Measurements from ENCODE around the gene PRKCD.

The PRKCD gene

DNA sequence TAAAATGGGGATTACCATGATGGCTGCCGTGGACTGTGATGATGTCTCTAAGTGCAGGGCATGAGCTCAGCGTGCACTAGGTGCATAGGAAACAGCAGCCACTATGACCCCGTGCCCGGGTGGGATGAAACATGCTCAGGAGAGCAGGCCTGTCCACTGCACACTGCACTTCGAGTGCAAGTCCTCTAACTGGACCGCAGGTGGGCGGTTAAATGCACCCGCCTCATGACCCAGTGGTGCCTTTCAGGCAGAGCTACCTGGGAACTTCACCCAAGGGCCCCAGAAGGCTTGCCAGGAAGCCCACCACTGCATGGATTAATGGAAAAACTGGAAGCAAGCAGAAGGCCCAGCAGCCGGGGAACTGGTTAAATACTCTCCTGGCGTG lies 34.0 kb downstream of the PRKCD start:
- Histone ChIP-seq H2BK5ac (ENCODE audit: low read length) (no peak overlapping the region), H3K4me1 (ENCODE audit: control insufficient read depth, low read depth, low read length) (peaks cover 4% of the 10 kb centered on the region), H3K4me3 (ENCODE audit: low read length) (no peak overlapping the region), H3K23ac (ENCODE audit: low read length) (no peak overlapping the region), H3K36me3 (ENCODE audit: control insufficient read depth, insufficient read depth, low read length) (peaks cover 1% of the 10 kb centered on the region), H3K56ac (ENCODE audit: low read length) (no peak overlapping the region), H2BK120ac (ENCODE audit: low read depth, low read length) (no peak overlapping the region), H2AK5ac (ENCODE audit: low read length) (no peak overlapping the region), H4K5ac (ENCODE audit: low read length) (no peak overlapping the region), H3K18ac (ENCODE audit: low read length) (no peak overlapping the region), H3K4me2 (ENCODE audit: low read length) (no peak overlapping the region), H2BK15ac (replicated peaks; ENCODE audit: low read depth) (no peak overlapping the region), H3K4ac (ENCODE audit: low read depth, low read length) (no peak overlapping the region), H3K27me3 (ENCODE audit: insufficient read depth, low read length, poor library complexity) (no peaks in the 10 kb centered on the region), H4K8ac (ENCODE audit: low read depth, low read length) (no peak overlapping the region), H3K27ac (ENCODE audit: low read depth, low read length) (no peak overlapping the region), H3K9ac (ENCODE audit: low read length) (no peak overlapping the region), H3K79me1 (ENCODE audit: low read length) (no peaks in the 10 kb centered on the region), H3K79me2 (ENCODE audit: control insufficient read depth, insufficient read depth, low read length) (no peaks in the 10 kb centered on the region)
- DNase-seq: no peak
- WGBS (ENCODE audit: extremely low coverage, insufficient coverage, low lambda C conversion rate): no CpG with 5 or more reads among the region's 10 CpGs

DNA sequence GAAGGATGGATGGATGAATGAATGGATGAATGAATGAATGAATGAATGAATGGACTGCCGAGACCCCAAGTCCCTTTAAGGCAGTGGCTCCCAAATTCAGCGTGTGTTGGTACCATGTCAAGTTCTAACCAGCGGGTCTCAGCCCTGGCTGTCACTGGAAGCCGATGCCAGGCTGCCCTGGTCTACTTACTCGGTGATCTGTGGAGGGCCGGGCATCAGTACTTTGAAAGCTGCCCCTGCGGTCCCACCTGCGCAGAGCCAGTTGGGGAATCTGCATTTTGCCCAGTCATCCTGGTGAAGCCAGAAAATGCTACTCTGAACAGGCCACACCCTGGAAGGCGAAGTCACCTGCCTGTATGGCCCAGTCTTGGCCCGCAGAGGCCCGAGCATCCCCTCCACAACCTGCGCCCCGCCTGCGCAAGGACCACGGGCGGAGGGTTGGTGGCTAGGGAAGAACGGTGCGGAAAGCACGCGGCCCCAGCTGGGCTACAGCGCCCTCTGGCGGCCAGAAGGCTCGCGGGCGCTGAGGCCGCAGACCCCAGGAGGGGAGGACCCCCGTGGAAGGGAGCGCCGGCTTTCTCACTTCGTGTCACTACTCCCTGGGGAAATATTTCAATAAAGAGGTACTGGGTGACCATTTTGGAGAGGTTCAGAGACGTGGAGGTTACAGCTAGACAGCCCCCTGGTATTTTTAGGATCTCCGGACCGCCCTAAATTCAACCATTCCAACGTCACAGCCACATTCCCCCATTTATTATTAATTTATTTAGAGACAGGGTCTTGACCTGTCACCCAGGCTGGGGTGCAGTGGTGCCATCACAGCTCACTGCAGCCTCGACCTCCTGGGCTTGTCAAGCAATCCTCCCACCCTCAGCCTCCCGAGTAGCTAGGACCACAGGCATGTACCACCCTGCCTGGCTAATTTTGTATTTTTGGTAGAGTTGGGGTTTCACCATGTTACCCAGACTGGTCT lies 34.9 kb downstream of the PRKCD start:
- Histone ChIP-seq H3K79me1 (ENCODE audit: low read length) (no peaks in the 10 kb centered on the region), H3K4me1 (ENCODE audit: control insufficient read depth, low read depth, low read length) (peaks cover 4% of the 10 kb centered on the region), H3K4me3 (ENCODE audit: low read length) (no peak overlapping the region), H3K79me2 (ENCODE audit: control insufficient read depth, insufficient read depth, low read length) (no peaks in the 10 kb centered on the region), H3K56ac (ENCODE audit: low read length) (peak overlapping the region; percentile 77), H2BK15ac (replicated peaks; ENCODE audit: low read depth) (no peak overlapping the region), H3K36me3 (ENCODE audit: control insufficient read depth, insufficient read depth, low read length) (no peaks in the 10 kb centered on the region), H3K4ac (ENCODE audit: low read depth, low read length) (no peak overlapping the region), H2BK5ac (ENCODE audit: low read length) (no peak overlapping the region), H2AK5ac (ENCODE audit: low read length) (no peak overlapping the region), H3K27me3 (ENCODE audit: insufficient read depth, low read length, poor library complexity) (no peaks in the 10 kb centered on the region), H3K23ac (ENCODE audit: low read length) (no peak overlapping the region), H4K5ac (ENCODE audit: low read length) (no peak overlapping the region), H3K9ac (ENCODE audit: low read length) (no peak overlapping the region), H4K8ac (ENCODE audit: low read depth, low read length) (no peak overlapping the region), H3K27ac (ENCODE audit: low read depth, low read length) (no peak overlapping the region), H2BK120ac (ENCODE audit: low read depth, low read length) (no peak overlapping the region), H3K4me2 (ENCODE audit: low read length) (no peak overlapping the region), H3K18ac (ENCODE audit: low read length) (no peak overlapping the region)
- no CpG with 5 or more reads among the region's 36 CpGs for WGBS (ENCODE audit: extremely low coverage, insufficient coverage, low lambda C conversion rate)
- DNase-seq: peak; percentile 79

DNA sequence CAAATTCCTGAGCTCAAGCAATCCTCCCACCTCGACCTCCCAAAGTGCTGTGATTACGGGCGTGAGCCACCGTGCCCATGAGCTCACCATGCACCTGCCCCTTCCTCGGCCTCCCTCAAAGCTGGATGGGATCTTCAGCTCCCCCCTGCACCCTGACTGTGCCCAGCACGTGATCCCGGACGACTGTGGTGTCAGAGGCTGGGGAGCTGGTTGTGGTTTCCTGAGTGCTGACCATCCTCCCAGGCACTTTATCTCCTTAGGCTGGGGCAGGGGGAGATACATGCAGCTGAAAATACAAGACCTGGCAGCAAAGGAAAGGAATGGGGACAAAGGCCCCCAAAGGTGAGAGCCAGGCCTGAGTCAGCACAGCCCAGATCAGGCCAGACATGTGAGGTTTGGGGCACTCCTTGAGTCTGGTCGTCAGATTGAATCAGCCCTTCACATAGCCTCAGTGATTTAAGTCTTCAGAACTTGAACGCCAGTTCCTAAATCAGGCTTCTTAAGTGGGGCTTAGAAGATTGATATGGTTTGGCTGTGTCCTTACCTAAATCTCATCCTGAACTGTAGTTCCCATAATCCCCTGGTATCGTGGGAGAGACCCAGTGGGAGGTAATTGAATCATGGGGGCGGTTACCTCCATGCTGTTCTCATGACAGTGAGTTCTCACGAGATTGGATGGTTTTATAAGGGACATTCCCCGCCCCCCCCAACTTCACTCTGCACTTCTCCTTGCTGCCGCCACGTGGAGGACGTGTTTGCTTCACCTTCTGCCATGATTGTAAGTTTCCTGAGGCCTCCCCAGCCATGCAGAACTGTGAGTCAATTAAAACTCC lies 35.8 kb downstream of the PRKCD start:
- Histone ChIP-seq H3K4me2 (ENCODE audit: low read length) (no peak overlapping the region), H3K79me2 (ENCODE audit: control insufficient read depth, insufficient read depth, low read length) (no peaks in the 10 kb centered on the region), H3K36me3 (ENCODE audit: control insufficient read depth, insufficient read depth, low read length) (no peaks in the 10 kb centered on the region), H2BK120ac (ENCODE audit: low read depth, low read length) (no peak overlapping the region), H3K79me1 (ENCODE audit: low read length) (no peaks in the 10 kb centered on the region), H3K27me3 (ENCODE audit: insufficient read depth, low read length, poor library complexity) (no peaks in the 10 kb centered on the region), H3K4me3 (ENCODE audit: low read length) (no peak overlapping the region), H2BK5ac (ENCODE audit: low read length) (peak overlapping the region; percentile 7), H3K18ac (ENCODE audit: low read length) (no peak overlapping the region), H2AK5ac (ENCODE audit: low read length) (peak overlapping the region; percentile 22), H3K9ac (ENCODE audit: low read length) (peak overlapping the region; percentile 64), H4K5ac (ENCODE audit: low read length) (no peak overlapping the region), H3K27ac (ENCODE audit: low read depth, low read length) (no peak overlapping the region), H3K4ac (ENCODE audit: low read depth, low read length) (no peak overlapping the region), H2BK15ac (replicated peaks; ENCODE audit: low read depth) (no peak overlapping the region), H3K23ac (ENCODE audit: low read length) (no peak overlapping the region), H3K56ac (ENCODE audit: low read length) (peak overlapping the region; percentile 77), H3K4me1 (ENCODE audit: control insufficient read depth, low read depth, low read length) (peaks cover 4% of the 10 kb centered on the region), H4K8ac (ENCODE audit: low read depth, low read length) (no peak overlapping the region)
- WGBS (ENCODE audit: extremely low coverage, insufficient coverage, low lambda C conversion rate): no CpG with 5 or more reads among the region's 17 CpGs
- peak; percentile 96 for DNase-seq

DNA sequence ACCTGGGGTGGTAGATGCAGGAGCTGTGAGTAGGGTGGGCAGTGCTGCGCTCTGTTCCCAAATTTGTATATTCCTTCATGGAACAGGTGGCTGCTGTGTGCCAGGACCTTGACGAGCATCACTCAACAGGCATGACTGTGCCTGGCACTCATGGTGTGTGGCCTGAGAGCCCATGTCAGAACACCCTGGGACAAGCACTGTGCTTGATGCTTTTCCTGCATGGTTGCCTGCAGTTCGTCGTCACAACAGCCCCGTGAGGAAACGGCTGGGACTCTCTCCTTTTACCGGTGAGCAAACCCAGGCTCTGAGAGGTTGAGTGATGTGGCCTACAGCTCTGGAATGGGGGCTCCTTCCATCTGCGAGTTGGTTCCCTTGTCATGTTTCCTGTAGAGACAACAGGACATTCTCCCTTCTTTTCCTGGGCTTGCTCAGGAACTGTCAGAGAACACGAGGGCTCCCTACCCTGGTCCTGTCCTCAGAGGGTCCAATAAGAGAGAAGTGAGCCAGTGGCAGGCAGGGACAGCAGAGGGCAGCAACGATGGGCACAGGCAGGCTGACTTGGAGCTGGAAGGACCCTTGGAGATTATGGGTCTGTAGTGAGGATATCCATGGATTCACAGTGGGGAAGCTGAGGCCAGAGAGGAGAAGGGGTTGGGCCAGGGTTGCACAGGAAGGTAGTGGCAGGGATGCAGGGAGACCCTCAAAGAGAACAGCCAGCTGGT lies 37.4 kb downstream of the PRKCD start:
- no CpG with 5 or more reads among the region's 10 CpGs for WGBS (ENCODE audit: extremely low coverage, insufficient coverage, low lambda C conversion rate)
- Histone ChIP-seq H3K9ac (ENCODE audit: low read length) (no peak overlapping the region), H3K27ac (ENCODE audit: low read depth, low read length) (no peak overlapping the region), H3K36me3 (ENCODE audit: control insufficient read depth, insufficient read depth, low read length) (no peaks in the 10 kb centered on the region), H4K5ac (ENCODE audit: low read length) (no peak overlapping the region), H2AK5ac (ENCODE audit: low read length) (no peak overlapping the region), H2BK15ac (replicated peaks; ENCODE audit: low read depth) (no peak overlapping the region), H3K4me2 (ENCODE audit: low read length) (no peak overlapping the region), H3K4me1 (ENCODE audit: control insufficient read depth, low read depth, low read length) (peaks cover 4% of the 10 kb centered on the region), H3K23ac (ENCODE audit: low read length) (no peak overlapping the region), H3K4ac (ENCODE audit: low read depth, low read length) (no peak overlapping the region), H2BK5ac (ENCODE audit: low read length) (no peak overlapping the region), H3K27me3 (ENCODE audit: insufficient read depth, low read length, poor library complexity) (no peaks in the 10 kb centered on the region), H3K79me2 (ENCODE audit: control insufficient read depth, insufficient read depth, low read length) (no peaks in the 10 kb centered on the region), H4K8ac (ENCODE audit: low read depth, low read length) (no peak overlapping the region), H3K79me1 (ENCODE audit: low read length) (no peaks in the 10 kb centered on the region), H3K56ac (ENCODE audit: low read length) (peak overlapping the region; percentile 49), H3K4me3 (ENCODE audit: low read length) (no peak overlapping the region), H3K18ac (ENCODE audit: low read length) (no peak overlapping the region), H2BK120ac (ENCODE audit: low read depth, low read length) (no peak overlapping the region)
- DNase-seq: peak; percentile 51

DNA sequence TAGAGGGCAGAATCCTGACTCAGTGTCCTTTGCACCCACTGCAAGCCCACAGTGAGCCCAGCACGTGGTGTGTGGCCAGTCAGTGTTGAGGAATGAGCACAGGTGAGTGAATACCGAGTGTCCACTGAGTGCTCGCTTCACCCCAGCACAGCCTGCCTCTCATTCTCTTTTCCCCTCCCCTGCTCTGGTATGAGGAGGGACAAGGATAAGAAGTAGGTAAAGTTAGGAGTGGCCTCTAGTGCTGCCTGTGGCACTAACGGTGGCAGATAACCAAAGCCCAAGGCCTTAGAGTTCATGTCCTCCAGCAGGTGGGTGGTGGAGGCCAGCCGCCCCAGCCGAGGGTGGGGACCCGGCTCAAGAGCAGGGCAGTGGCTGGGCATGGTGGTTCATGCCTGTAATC lies 38.0 kb downstream of the PRKCD start:
- Histone ChIP-seq H3K23ac (ENCODE audit: low read length) (no peak overlapping the region), H3K9ac (ENCODE audit: low read length) (no peak overlapping the region), H3K27me3 (ENCODE audit: insufficient read depth, low read length, poor library complexity) (no peaks in the 10 kb centered on the region), H3K4ac (ENCODE audit: low read depth, low read length) (no peak overlapping the region), H3K4me1 (ENCODE audit: control insufficient read depth, low read depth, low read length) (peaks cover 2% of the 10 kb centered on the region), H3K79me1 (ENCODE audit: low read length) (no peaks in the 10 kb centered on the region), H2BK120ac (ENCODE audit: low read depth, low read length) (no peak overlapping the region), H2AK5ac (ENCODE audit: low read length) (no peak overlapping the region), H2BK5ac (ENCODE audit: low read length) (no peak overlapping the region), H3K56ac (ENCODE audit: low read length) (peak overlapping the region; percentile 49), H3K79me2 (ENCODE audit: control insufficient read depth, insufficient read depth, low read length) (no peaks in the 10 kb centered on the region), H3K18ac (ENCODE audit: low read length) (no peak overlapping the region), H4K8ac (ENCODE audit: low read depth, low read length) (no peak overlapping the region), H4K5ac (ENCODE audit: low read length) (no peak overlapping the region), H3K36me3 (ENCODE audit: control insufficient read depth, insufficient read depth, low read length) (no peaks in the 10 kb centered on the region), H3K4me2 (ENCODE audit: low read length) (no peak overlapping the region), H3K4me3 (ENCODE audit: low read length) (no peak overlapping the region), H2BK15ac (replicated peaks; ENCODE audit: low read depth) (no peak overlapping the region), H3K27ac (ENCODE audit: low read depth, low read length) (no peak overlapping the region)
- WGBS (ENCODE audit: extremely low coverage, insufficient coverage, low lambda C conversion rate): no CpG with 5 or more reads among the region's 7 CpGs
- DNase-seq: no peak

Data from mesendoderm (in vitro differentiated cells).